Testis (tissue), 2 donors: ENCODE measurements around the gene GATA5.

Experiments used
- POLR2A ChIP-seq: fragments of 450-650 bp; IDR thresholded peaks from one replicate; pipeline ENCODE4 v1.6.1; 2017; ENCODE audit warnings: antibody characterized with exemption, mild to moderate bottlenecking, moderate library complexity
- TF ChIP-seq, protein P1 (sequence below), 3 experiments: fragments of 450-650 bp in 2 of 3; fragments of 200-600 bp in 1 of 3; sonication (generic) in 1 of 3; IDR thresholded peaks; one replicate each; pipeline ENCODE4 v1.5.1; 2016 to 2019; ENCODE audit warnings: antibody characterized with exemption in 3 of 3, mild to moderate bottlenecking in 2 of 3, moderate library complexity in 1 of 3

- no peak for TF ChIP-seq POLR2A
- TF ChIP-seq, protein P1, sequence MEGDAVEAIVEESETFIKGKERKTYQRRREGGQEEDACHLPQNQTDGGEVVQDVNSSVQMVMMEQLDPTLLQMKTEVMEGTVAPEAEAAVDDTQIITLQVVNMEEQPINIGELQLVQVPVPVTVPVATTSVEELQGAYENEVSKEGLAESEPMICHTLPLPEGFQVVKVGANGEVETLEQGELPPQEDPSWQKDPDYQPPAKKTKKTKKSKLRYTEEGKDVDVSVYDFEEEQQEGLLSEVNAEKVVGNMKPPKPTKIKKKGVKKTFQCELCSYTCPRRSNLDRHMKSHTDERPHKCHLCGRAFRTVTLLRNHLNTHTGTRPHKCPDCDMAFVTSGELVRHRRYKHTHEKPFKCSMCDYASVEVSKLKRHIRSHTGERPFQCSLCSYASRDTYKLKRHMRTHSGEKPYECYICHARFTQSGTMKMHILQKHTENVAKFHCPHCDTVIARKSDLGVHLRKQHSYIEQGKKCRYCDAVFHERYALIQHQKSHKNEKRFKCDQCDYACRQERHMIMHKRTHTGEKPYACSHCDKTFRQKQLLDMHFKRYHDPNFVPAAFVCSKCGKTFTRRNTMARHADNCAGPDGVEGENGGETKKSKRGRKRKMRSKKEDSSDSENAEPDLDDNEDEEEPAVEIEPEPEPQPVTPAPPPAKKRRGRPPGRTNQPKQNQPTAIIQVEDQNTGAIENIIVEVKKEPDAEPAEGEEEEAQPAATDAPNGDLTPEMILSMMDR (IDR thresholded peaks at IDR 0.05): no peak
Observed at GRCh38 chr20:62507991-62508640, 32.3 kb upstream of the GATA5 start.
